Right renal cortex interstitium (tissue), 3 donors: ENCODE data around the gene PCSK1. TPM values are rescaled to one million over a fixed set of nuclear protein-coding genes. Genes with fewer than 3 reads are reported as not detected.
"Not testable (repeated sequence)": the region's sequence is repeated elsewhere in the genome, so short reads cannot be mapped to it uniquely, and the experiment has no call there.

Experiments
- DNase-seq, 3 donors: peaks; one replicate each; pipeline ENCODE4 v3.0.0-alpha.2; 2013; ENCODE audit warnings: low read depth in 3 of 3, low spot score in 2 of 3
- polyA plus RNA-seq, 3 donors: library from polyadenylated mRNA; unstranded; fragments of 120-200 nt; gene quantifications; one replicate each; pipeline ENCODE4 v1.2.1, GENCODE V29; 2013; ENCODE audit not compliant: insufficient read length in 3 of 3

The PCSK1 gene
- polyA plus RNA-seq, 3 donors = 0.17 to 0.31 (median 0.18) TPM

DNA sequence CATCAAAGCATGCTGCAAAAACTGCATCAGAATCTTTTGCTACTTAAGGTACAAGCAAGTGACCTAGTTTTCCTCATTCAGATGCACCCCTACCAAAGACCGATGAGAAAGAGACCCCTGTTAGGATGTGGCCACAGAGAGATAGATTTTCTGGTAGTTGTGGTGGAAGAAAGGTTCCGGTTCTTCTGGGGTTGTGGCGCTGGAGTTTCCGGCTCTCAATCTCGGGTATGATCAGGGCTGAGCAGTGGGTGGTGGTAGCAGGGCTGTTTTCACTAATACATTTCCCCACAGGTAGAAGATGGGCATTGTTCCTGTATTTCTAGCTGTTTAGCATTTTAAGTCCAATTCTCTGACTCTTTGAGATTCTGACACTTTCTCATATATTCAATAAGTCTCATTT is 58.4 kb downstream of the PCSK1 start:
- DNase-seq = no peak

GRCh38 chr5:96373381-96373733 is 59.7 kb downstream of the PCSK1 start:
- no peak for DNase-seq

- DNase-seq = no peak
Measured at GRCh38 chr5:96372726-96373380, 60.2 kb downstream of the PCSK1 start.

- DNase-seq = no peak
Measured at GRCh38 chr5:96370976-96371375, 62.1 kb downstream of the PCSK1 start.

DNA sequence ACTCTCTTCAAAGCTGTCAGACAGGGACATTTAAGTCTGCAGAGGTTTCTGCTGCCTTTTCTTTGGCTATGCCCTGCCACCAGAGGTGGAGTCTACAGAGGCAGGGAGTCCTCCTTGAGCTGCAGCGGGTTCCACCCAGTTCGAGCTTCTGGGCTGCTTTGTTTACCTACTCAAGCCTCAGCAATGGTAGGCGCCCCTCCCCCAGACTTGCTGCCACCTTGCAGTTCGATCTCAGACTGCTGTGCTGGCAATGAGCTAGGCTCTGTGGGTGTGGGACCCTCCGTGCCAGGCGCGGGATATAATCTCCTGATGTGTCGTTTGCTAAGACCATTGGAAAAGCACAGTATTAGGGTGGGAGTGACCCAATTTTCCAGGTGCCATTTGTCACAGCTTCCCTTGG is 65.7 kb downstream of the PCSK1 start:
- DNase-seq = not testable (repeated sequence)

DNA sequence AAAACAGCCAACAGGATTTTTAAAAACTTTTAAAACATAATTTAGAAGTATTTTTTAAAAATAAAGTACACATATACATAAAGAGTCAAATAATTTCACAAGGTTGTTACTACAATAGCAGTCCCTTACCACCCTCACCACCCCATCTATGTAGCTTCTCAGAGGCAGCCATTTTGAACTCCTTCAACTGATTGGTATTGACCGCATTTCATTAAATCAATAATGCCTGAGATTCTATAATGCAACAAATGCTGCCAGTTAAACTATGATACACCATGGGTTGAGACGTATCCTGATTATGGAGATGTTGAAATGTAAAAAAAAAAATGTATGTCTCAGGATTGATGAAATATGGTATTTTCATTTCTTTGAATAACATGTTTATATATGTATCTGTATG is 78.8 kb downstream of the PCSK1 start:
- no peak for DNase-seq

DNA sequence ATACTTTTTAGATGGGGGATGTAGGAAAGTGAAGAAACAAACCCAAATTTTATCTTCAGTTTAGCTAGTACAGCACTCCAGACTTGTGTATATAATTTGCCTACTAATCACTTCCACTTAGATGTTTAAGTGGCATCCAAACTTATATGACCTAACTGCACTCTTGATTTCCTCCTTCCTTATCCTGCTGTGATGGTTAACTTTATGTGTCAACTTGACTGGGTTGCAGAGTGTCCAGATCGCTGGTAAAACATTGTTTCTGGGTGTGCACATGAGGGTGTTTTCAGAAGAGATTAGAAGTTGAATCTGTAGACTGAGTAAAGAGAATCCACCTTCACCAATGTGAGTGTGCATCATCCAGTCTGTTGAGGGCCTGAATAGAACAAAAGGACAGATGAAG is 79.8 kb downstream of the PCSK1 start:
- DNase-seq = no peak

DNA sequence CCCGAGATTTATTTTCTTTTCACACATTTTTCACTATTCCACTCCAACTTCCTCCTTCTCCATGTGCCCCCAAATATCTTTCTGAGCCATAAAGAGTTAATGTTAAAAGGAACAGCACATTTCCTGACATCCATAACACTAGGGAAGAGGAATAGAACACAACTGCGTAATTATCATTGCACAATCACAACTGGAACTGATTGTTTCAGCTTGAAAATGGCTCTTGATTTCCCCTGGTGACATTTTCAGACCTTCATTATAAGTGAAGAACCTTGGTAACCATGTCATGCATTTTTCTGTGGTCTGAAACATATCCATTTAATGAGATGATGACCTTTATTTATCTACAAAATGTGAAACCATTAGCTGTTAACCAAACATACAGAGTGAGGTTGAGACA is 82.4 kb downstream of the PCSK1 start:
- no peak for DNase-seq

DNA sequence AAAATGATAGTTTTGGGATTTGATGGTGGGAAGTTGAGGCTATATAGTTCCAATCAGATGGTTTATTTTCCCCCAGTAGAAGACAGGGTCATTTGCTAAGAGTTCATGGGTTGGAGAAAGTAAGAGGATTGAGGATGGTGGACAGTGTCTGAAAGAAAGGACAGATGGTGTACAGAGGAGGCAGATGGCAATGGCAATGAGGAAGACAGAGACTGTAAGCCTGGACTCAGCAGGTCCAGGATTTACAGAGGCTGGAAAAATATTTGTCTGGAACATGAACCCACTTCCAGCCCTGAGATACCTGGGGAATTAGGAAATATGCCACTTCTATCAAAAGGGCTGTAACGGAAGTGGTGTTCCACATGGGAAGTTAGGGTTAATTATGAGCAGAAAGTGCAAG is 84.5 kb downstream of the PCSK1 start:
- DNase-seq = no peak

- DNase-seq = no peak
Measured at GRCh38 chr5:96347502-96348292, 85.4 kb downstream of the PCSK1 start.

GRCh38 chr5:96344678-96345577 is 88.1 kb downstream of the PCSK1 start:
- peak in 2 of 3 donors; percentile 7 to 13 for DNase-seq

GRCh38 chr5:96343094-96343493 is 90.0 kb downstream of the PCSK1 start:
- DNase-seq = no peak

GRCh38 chr5:96342581-96342980 is 90.5 kb downstream of the PCSK1 start:
- DNase-seq = no peak

Other genes with a start within 250 kb of the PCSK1 start
- gene CAST, start 229.1 kb upstream of the PCSK1 start, polyA plus RNA-seq = 100 to 1,000 TPM; 143 to 185 (median 158) TPM